PC-3 (cell line): ENCODE results near the gene GTF2H2C. TPM values are rescaled to one million over a fixed set of nuclear protein-coding genes. Genes with fewer than 3 reads are reported as not detected.
A peak's percentile ranks its signal among the peaks of the same experiment; 100 is the strongest.

Experiments used
- ATAC-seq: fragments of 200-7000 bp; cut with Tn5 transposase; 2 replicates; pipeline ENCODE4 v1.9.1; 2020; ENCODE audit warnings: mild to moderate bottlenecking, moderate library complexity
- BruUV-seq: library from RNA; stranded (reverse); fragments of 400-500 nt; replicated peaks from 2 replicates; lab custom pipeline; 2021; lab: Mats Ljungman, UMichigan
- CTCF ChIA-PET: fragments of 300-600 bp; sonication (Branson Sonifier 250); formaldehyde crosslinking; loops from one replicate; lab custom pipeline; 2022; ENCODE audit warnings: antibody characterized with exemption; lab: Charles Lee
- POLR2A ChIA-PET: fragments of 300-600 bp; sonication (Branson Sonifier 250); formaldehyde crosslinking; loops from one replicate; lab custom pipeline; 2022; ENCODE audit warnings: antibody characterized with exemption; ENCODE audit not compliant: unreplicated experiment; lab: Charles Lee
- DNase-seq: peaks from one replicate; pipeline ENCODE4 v3.0.0-alpha.2; 2015
- H2AFZ ChIP-seq: fragments of 300-600 bp; sonication (generic); 2 replicates; pipeline ENCODE4 v1.6.0; 2016; ENCODE audit warnings: antibody characterized with exemption, low read length
- H3F3A ChIP-seq: fragments of 300-600 bp; sonication (generic); one replicate; pipeline ENCODE4 v1.6.0; 2017; ENCODE audit warnings: antibody characterized with exemption, low read length, control low read depth, mild to moderate bottlenecking; ENCODE audit not compliant: unreplicated experiment
- H3K27ac ChIP-seq: fragments of 300-600 bp; sonication (generic); 2 replicates; pipeline ENCODE4 v1.5.1; 2016; ENCODE audit warnings: mild to moderate bottlenecking, low read length
- H3K27me3 ChIP-seq: fragments of 300-600 bp; sonication (generic); 2 replicates; pipeline ENCODE4 v1.6.1; 2016; ENCODE audit warnings: low read length, mixed read lengths
- H3K36me3 ChIP-seq: fragments of 300-600 bp; sonication (generic); 2 replicates; pipeline ENCODE4 v1.6.1; 2016; ENCODE audit warnings: low read depth, mixed run types, low read length, mixed read lengths
- H3K4me1 ChIP-seq: fragments of 300-600 bp; sonication (generic); 2 replicates; pipeline ENCODE4 v1.5.1; 2016; ENCODE audit warnings: low read length; ENCODE audit not compliant: insufficient read depth
- H3K4me2 ChIP-seq: fragments of 300-600 bp; sonication (generic); 2 replicates; pipeline ENCODE4 v1.6.0; 2016; ENCODE audit warnings: low read length
- H3K4me3 ChIP-seq: fragments of 300-600 bp; sonication (generic); 2 replicates; pipeline ENCODE4 v1.5.1; 2016; ENCODE audit warnings: mild to moderate bottlenecking, low read length, mixed read lengths
- H3K79me2 ChIP-seq: fragments of 300-600 bp; sonication (generic); 2 replicates; pipeline ENCODE4 v1.6.1; 2017; ENCODE audit warnings: low read length, mixed read lengths
- H3K9ac ChIP-seq: fragments of 300-600 bp; sonication (generic); 2 replicates; pipeline ENCODE4 v1.6.0; 2016; ENCODE audit warnings: mild to moderate bottlenecking, low read length
- H3K9me2 ChIP-seq: fragments of 300-600 bp; sonication (generic); replicated peaks from 2 replicates; pipeline ENCODE4 v1.6.1; 2016; ENCODE audit warnings: mixed run types, low read length, mixed read lengths
- H3K9me3 ChIP-seq: fragments of 300-600 bp; sonication (generic); 2 replicates; pipeline ENCODE4 v1.6.1; 2016; ENCODE audit warnings: low read length, mixed read lengths
- H4K20me1 ChIP-seq: fragments of 300-600 bp; sonication (generic); 2 replicates; pipeline ENCODE4 v1.6.1; 2016; ENCODE audit warnings: low read length, mixed read lengths
- CTCF ChIP-seq: fragments of 300-600 bp; sonication (generic); conservative IDR thresholded peaks from 2 replicates; pipeline ENCODE4 v1.5.1; 2017; ENCODE audit warnings: antibody characterized with exemption, low read depth, mild to moderate bottlenecking, low read length
- EZH2 ChIP-seq: fragments of 300-600 bp; sonication (generic); IDR thresholded peaks from one replicate; pipeline ENCODE4 v1.6.1; 2017; ENCODE audit warnings: antibody characterized with exemption, mild to moderate bottlenecking, low read length; ENCODE audit not compliant: unreplicated experiment
- EZH2phosphoT487 ChIP-seq: fragments of 300-600 bp; sonication (generic); IDR thresholded peaks from 2 replicates; pipeline ENCODE4 v1.6.1; 2018; ENCODE audit warnings: mild to moderate bottlenecking, antibody characterized with exemption, low read length, borderline replicate concordance
- intact Hi-C: fragments of 100-400 bp; cut with micrococcal nuclease; formaldehyde crosslinking; loops from 2 replicates; pipeline ENCODE4 v1.9.0; 2023
- total RNA-seq: library from RNA; depleted of rRNA; stranded (reverse); fragments of >200 nt; gene quantifications from 2 replicates; pipeline ENCODE4 v1.2.3, GENCODE V29; 2014

GTF2H2C gene
- total RNA-seq, 1 experiment from 2014 or later = 14.0 TPM

- peak; percentile 52 for ATAC-seq
- peaks cover 43% of the 10 kb centered on the region for H3K79me2 ChIP-seq
- no peak overlapping the region for H2AFZ ChIP-seq
- H3K36me3 ChIP-seq = no peaks in the 10 kb centered on the region
- peak; percentile 79 for DNase-seq
- H3K27ac ChIP-seq = peak overlapping the region; percentile 98
- H3K4me1 ChIP-seq = peaks cover 66% of the 10 kb centered on the region
- no peaks in the 10 kb centered on the region for H3K9me2 ChIP-seq
- no peak for TF ChIP-seq CTCF
- no peak for TF ChIP-seq EZH2
- no peak for TF ChIP-seq EZH2phosphoT487
- peaks cover 5% of the 10 kb centered on the region for H3F3A ChIP-seq
- intact Hi-C loops = loop anchor here (2.0 kb wide), 1 partner anchor 17 kb away; no protein-coding TSS in a partner anchor
- ChIA-PET POLR2A (interaction anchor here (0.6 kb wide), 1 partner anchor 16 kb away, joined by 3 read pairs; no protein-coding TSS in a partner anchor), CTCF (interaction anchor here (0.6 kb wide), 1 partner anchor 110 kb away, joined by 14 read pairs; no protein-coding TSS in a partner anchor)
- H3K9ac ChIP-seq = peak overlapping the region; percentile 70
- no peaks in the 10 kb centered on the region for H3K9me3 ChIP-seq
- H3K4me2 ChIP-seq = peak overlapping the region; percentile 77
- H3K27me3 ChIP-seq = no peaks in the 10 kb centered on the region
- no TSS peak for BruUV-seq
- H4K20me1 ChIP-seq = no peaks in the 10 kb centered on the region
- H3K4me3 ChIP-seq = peak overlapping the region; percentile 38; the same call in 1 of the 2 replicates
Measured at GRCh38 chr5:69517763-69518212, 42.2 kb upstream of the GTF2H2C start.

DNA sequence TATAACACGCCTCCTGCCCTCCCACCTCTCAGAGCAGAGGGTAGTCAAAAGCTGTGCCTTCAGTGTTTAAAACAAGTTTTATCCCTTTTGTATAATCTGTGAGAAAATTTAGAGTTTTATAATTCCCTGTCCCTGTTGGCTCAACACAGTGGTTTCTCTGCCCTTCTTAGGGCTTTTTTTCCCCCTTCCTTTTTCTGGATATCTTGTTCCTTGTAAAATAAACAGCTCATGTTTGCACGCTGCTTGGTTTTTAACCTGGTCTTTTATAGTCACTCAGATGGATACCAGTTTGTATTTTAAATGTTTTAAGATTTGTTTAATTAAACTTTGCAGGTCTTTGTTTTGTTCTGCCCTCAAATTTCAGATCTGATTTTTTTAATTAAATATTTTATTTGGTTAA is 40.7 kb upstream of the GTF2H2C start:
- TF ChIP-seq CTCF = no peak
- no peak for TF ChIP-seq EZH2phosphoT487
- no peak for TF ChIP-seq EZH2
- ChIA-PET CTCF (no interaction called here), POLR2A (no interaction called here)
- no peaks in the 10 kb centered on the region for H3K36me3 ChIP-seq
- no peaks in the 10 kb centered on the region for H3F3A ChIP-seq
- H3K4me3 ChIP-seq = no peak overlapping the region
- H3K9ac ChIP-seq = peak overlapping the region; percentile 8; the same call in 1 of the 2 replicates
- ATAC-seq (0 out of 2 replicates have a peak, but pooled peaks have one; percentile 25), DNase-seq (no peak)
- peak overlapping the region; percentile 18 for H3K4me2 ChIP-seq
- peaks cover 44% of the 10 kb centered on the region for H3K79me2 ChIP-seq
- peaks cover 52% of the 10 kb centered on the region for H3K4me1 ChIP-seq
- H3K9me3 ChIP-seq = no peaks in the 10 kb centered on the region
- H3K27ac ChIP-seq = peak overlapping the region; percentile 98
- H2AFZ ChIP-seq = no peak overlapping the region
- no peaks in the 10 kb centered on the region for H4K20me1 ChIP-seq
- BruUV-seq = no TSS peak
- no peaks in the 10 kb centered on the region for H3K9me2 ChIP-seq
- no peaks in the 10 kb centered on the region for H3K27me3 ChIP-seq
- intact Hi-C loops = loop anchor here (2.0 kb wide), 1 partner anchor 18 kb away; no protein-coding TSS in a partner anchor

- H3K27me3 ChIP-seq = no peaks in the 10 kb centered on the region
- peak overlapping the region; percentile 32; the same call in 1 of the 2 replicates for H3K4me2 ChIP-seq
- TF ChIP-seq CTCF (no peak), EZH2phosphoT487 (no peak), EZH2 (no peak)
- peak overlapping the region; percentile 96 for H3K27ac ChIP-seq
- DNase-seq (no peak), ATAC-seq (no peak)
- H3K9me3 ChIP-seq = no peaks in the 10 kb centered on the region
- H3K9ac ChIP-seq = no peak overlapping the region
- no peaks in the 10 kb centered on the region for H3F3A ChIP-seq
- no peak overlapping the region for H3K4me3 ChIP-seq
- CTCF ChIA-PET = no interaction called here
- peaks cover 68% of the 10 kb centered on the region for H3K4me1 ChIP-seq
- no peak overlapping the region for H2AFZ ChIP-seq
- H4K20me1 ChIP-seq = no peaks in the 10 kb centered on the region
- POLR2A ChIA-PET = no interaction called here
- peaks cover 7% of the 10 kb centered on the region for H3K36me3 ChIP-seq
- peaks cover 56% of the 10 kb centered on the region for H3K79me2 ChIP-seq
- H3K9me2 ChIP-seq = no peaks in the 10 kb centered on the region
- intact Hi-C loops = no loop called here
- BruUV-seq = no TSS peak
Measured at GRCh38 chr5:69522035-69522434, 38.0 kb upstream of the GTF2H2C start.
